SK-N-SH treated with all-trans-retinoic acid at 6 μM for 48 hours (cell line): Measurements from ENCODE around the gene LYPD3.

Source experiments
- OSR1 ChIP-seq: fragments of 250-450 bp; sonication (Bioruptor Pico); IDR thresholded peaks from 2 replicates; pipeline ENCODE4 v1.8.0; 2022; ENCODE audit warnings: moderate library complexity, mild to moderate bottlenecking, inconsistent platforms
- TF ChIP-seq, protein P1 (sequence below): fragments of 250-450 bp; sonication (Bioruptor Pico); IDR thresholded peaks from 2 replicates; pipeline ENCODE4 v1.5.0; 2020; ENCODE audit warnings: mild to moderate bottlenecking, moderate library complexity

DNA sequence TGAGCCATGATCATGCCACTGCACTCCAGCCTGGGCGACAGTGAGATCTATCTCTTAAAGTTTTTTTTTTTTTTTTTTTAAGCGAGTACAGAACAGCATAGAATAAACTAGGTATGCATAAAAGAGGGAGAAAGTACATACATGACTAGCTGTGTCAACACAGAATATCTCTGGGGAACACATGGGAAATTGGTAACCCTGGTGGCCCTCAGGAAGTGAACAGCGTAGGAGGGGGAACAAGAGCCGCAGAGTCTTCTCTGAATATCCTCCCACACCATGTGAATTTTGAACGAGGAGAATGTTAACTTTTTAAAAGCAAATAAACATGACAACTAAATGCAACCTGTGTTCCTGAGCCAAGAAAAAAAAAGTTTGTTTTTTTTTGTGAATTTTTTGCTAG, 23.9 kb upstream of the LYPD3 start:
- TF ChIP-seq, protein P1, sequence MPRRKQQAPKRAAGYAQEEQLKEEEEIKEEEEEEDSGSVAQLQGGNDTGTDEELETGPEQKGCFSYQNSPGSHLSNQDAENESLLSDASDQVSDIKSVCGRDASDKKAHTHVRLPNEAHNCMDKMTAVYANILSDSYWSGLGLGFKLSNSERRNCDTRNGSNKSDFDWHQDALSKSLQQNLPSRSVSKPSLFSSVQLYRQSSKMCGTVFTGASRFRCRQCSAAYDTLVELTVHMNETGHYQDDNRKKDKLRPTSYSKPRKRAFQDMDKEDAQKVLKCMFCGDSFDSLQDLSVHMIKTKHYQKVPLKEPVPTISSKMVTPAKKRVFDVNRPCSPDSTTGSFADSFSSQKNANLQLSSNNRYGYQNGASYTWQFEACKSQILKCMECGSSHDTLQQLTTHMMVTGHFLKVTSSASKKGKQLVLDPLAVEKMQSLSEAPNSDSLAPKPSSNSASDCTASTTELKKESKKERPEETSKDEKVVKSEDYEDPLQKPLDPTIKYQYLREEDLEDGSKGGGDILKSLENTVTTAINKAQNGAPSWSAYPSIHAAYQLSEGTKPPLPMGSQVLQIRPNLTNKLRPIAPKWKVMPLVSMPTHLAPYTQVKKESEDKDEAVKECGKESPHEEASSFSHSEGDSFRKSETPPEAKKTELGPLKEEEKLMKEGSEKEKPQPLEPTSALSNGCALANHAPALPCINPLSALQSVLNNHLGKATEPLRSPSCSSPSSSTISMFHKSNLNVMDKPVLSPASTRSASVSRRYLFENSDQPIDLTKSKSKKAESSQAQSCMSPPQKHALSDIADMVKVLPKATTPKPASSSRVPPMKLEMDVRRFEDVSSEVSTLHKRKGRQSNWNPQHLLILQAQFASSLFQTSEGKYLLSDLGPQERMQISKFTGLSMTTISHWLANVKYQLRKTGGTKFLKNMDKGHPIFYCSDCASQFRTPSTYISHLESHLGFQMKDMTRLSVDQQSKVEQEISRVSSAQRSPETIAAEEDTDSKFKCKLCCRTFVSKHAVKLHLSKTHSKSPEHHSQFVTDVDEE: no peak
- TF ChIP-seq OSR1 (CRISPR knock-in tag): no peak
